ENCODE measurements around the gene SYCN. TPM values are rescaled to one million over a fixed set of nuclear protein-coding genes. Genes with fewer than 3 reads are reported as not detected.

Gene SYCN
- not detected in 2 replicates for total RNA-seq

GRCh38 chr19:39203372-39204341, at the start of gene SYCN:
Gene SYCN (minus strand): TSS chr19:39204263. CDS start chr19:39204254, 9 bp downstream.

GRCh38 chr19:39248806-39249205, 44.7 kb upstream of the SYCN start, which contains the start of gene IFNL4:
Gene IFNL4 (minus strand): TSS chr19:39248856.

GRCh38 chr19:39244410-39245100, 40.5 kb upstream of the SYCN start, which contains the start of gene IFNL3:
Gene IFNL3 (minus strand): TSS chr19:39245006. CDS start chr19:39244967, 39 bp downstream.

GRCh38 chr19:39196860-39197562, 7.1 kb downstream of the SYCN start, which contains the start of gene NCCRP1:
Gene NCCRP1 (plus strand): TSS chr19:39196964. CDS start chr19:39196983, 19 bp downstream.

Other genes with a start within 250 kb of the SYCN start
- gene FBXO17, start 228.5 kb downstream of the SYCN start, total RNA-seq, result 27.2 and 43.7 TPM in 2 replicates
- gene FBXO27, start 171.7 kb downstream of the SYCN start, total RNA-seq, result 2.9 and 5.4 TPM in 2 replicates
- gene ACP7, start 119.9 kb downstream of the SYCN start, total RNA-seq, result 0.13 and 11.4 TPM in 2 replicates
- 7.7 and 13.7 TPM in 2 replicates for gene PAK4, start 78.5 kb downstream of the SYCN start, total RNA-seq
- not detected in 2 replicates for gene NCCRP1, start 7.3 kb downstream of the SYCN start, total RNA-seq
- gene IFNL3, start 40.7 kb upstream of the SYCN start, total RNA-seq, result not detected in 2 replicates
- gene IFNL4, start 44.6 kb upstream of the SYCN start, total RNA-seq, result not detected in 2 replicates
- gene IFNL2, start 64.1 kb upstream of the SYCN start, total RNA-seq, result not detected in 2 replicates
- gene IFNL1, start 92.1 kb upstream of the SYCN start, total RNA-seq, result not detected in 2 replicates
- gene LRFN1, start 116.6 kb upstream of the SYCN start, total RNA-seq, result 0.26 and 0.50 TPM in 2 replicates
- gene GMFG, start 131.8 kb upstream of the SYCN start, total RNA-seq, result 0.39 TPM in 1 of 2 replicates, not detected in the other
- 91.9 and 106 TPM in 2 replicates for gene SAMD4B, start 138.2 kb upstream of the SYCN start, total RNA-seq
- 23.2 and 26.5 TPM in 2 replicates for gene PAF1, start 186.8 kb upstream of the SYCN start, total RNA-seq
- 18.0 and 24.8 TPM in 2 replicates for gene MED29, start 187.1 kb upstream of the SYCN start, total RNA-seq
- gene ZFP36, start 202.6 kb upstream of the SYCN start, total RNA-seq, result 3.0 and 3.3 TPM in 2 replicates
- gene PLEKHG2, start 208.4 kb upstream of the SYCN start, total RNA-seq, result 28.3 and 35.1 TPM in 2 replicates
- 78.3 and 93.2 TPM in 2 replicates for gene RPS16, start 231.7 kb upstream of the SYCN start, total RNA-seq
- gene SUPT5H, start 241.3 kb upstream of the SYCN start, total RNA-seq, result 63.9 and 66.3 TPM in 2 replicates